22Rv1 (cell line): ENCODE measurements around the gene MAP4K4.

ENCODE experiments used
- CTCF ChIP-seq: fragments of 450-650 bp; IDR thresholded peaks from 2 replicates; pipeline ENCODE4 v1.5.1; 2017; ENCODE audit warnings: mild to moderate bottlenecking
- ZFX ChIP-seq: fragments of 450-650 bp; IDR thresholded peaks from 2 replicates; pipeline ENCODE4 v1.6.1; 2017; ENCODE audit warnings: antibody characterized with exemption, borderline replicate concordance

GRCh38 chr2:101864426-101864825 lies 166.9 kb downstream of the MAP4K4 start:
- TF ChIP-seq CTCF (no peak), ZFX (no peak)
